Stimulated activated CD8-positive, alpha-beta memory T cell treated with anti-CD3 and anti-CD28 coated beads, Interleukin-2, amount 100 ng/mL, for 1 hour (primary cell): Measurements from ENCODE around the gene PDE4C.

Experiments
- DNase-seq, 2 donors: peaks; one replicate each; pipeline ENCODE4 v3.0.0-alpha.2; 2020; ENCODE audit warnings: low read depth in 2 of 2

The PDE4C gene

GRCh38 chr19:18225702-18226468 is at the start of gene PDE4C:
Gene PDE4C, minus strand, starts transcription at chr19:18226438. Its CDS starts 23 bp downstream, at chr19:18226415.
- DNase-seq: no peak

GRCh38 chr19:18274781-18275356 is 48.6 kb upstream of the PDE4C start:
- no peak for DNase-seq

- DNase-seq: no peak
Observed at GRCh38 chr19:18274219-18274780, 48.1 kb upstream of the PDE4C start, which contains the start of gene IQCN. Gene IQCN, minus strand, starts transcription at chr19:18274452. Its CDS starts 4,974 bp downstream, at chr19:18269478.

- no peak for DNase-seq
Observed at GRCh38 chr19:18273561-18274218, 47.5 kb upstream of the PDE4C start.

- no peak for DNase-seq
Observed at GRCh38 chr19:18271433-18271841, 45.2 kb upstream of the PDE4C start.

GRCh38 chr19:18270326-18270725 is 44.1 kb upstream of the PDE4C start:
- DNase-seq: no peak

GRCh38 chr19:18269070-18269723 is 43.0 kb upstream of the PDE4C start:
- no peak for DNase-seq

- DNase-seq: no peak
Observed at GRCh38 chr19:18266771-18267686, 40.8 kb upstream of the PDE4C start.

GRCh38 chr19:18265582-18265981 is 39.3 kb upstream of the PDE4C start:
- DNase-seq: no peak

- no peak for DNase-seq
Observed at GRCh38 chr19:18264971-18265540, 38.8 kb upstream of the PDE4C start.

- DNase-seq: no peak
Observed at GRCh38 chr19:18264137-18264854, 38.1 kb upstream of the PDE4C start.

- DNase-seq: no peak
Observed at GRCh38 chr19:18263324-18264136, 37.3 kb upstream of the PDE4C start.

GRCh38 chr19:18262917-18263316 is 36.7 kb upstream of the PDE4C start:
- no peak for DNase-seq

- no peak for DNase-seq
Observed at GRCh38 chr19:18262144-18262543, 35.9 kb upstream of the PDE4C start.

GRCh38 chr19:18261474-18261873 is 35.2 kb upstream of the PDE4C start:
- DNase-seq: no peak

GRCh38 chr19:18259893-18260292 is 33.7 kb upstream of the PDE4C start:
- DNase-seq: no peak

GRCh38 chr19:18257503-18258470 is 31.5 kb upstream of the PDE4C start:
- no peak for DNase-seq
